Caco-2 (cell line): Measurements from ENCODE around the gene GNPAT. TPM values are rescaled to one million over a fixed set of nuclear protein-coding genes. Genes with fewer than 3 reads are reported as not detected.

ENCODE experiments used
- BruUV-seq: library from RNA; stranded (reverse); fragments of 400-500 nt; replicated peaks from 2 replicates; lab custom pipeline; 2021; lab: Mats Ljungman, UMichigan
- CTCF ChIA-PET: fragments of 300-600 bp; sonication (Branson Sonifier 250); formaldehyde crosslinking; loops from one replicate; lab custom pipeline; 2022; ENCODE audit warnings: antibody characterized with exemption; lab: Charles Lee
- POLR2A ChIA-PET: fragments of 300-600 bp; sonication (Branson Sonifier 250); formaldehyde crosslinking; loops from one replicate; lab custom pipeline; 2022; ENCODE audit warnings: antibody characterized with exemption; lab: Charles Lee
- DNase-seq, 2 experiments: peaks; one replicate each; pipeline versions ENCODE4 v3.0.0 to v3.0.0-alpha.2; 2020 to 2022
- H3K27me3 ChIP-seq: replicated peaks from 2 replicates; pipeline ENCODE4 v1.6.0; 2011; ENCODE audit warnings: low read length; ENCODE audit not compliant: control insufficient read depth, insufficient read depth
- H3K36me3 ChIP-seq: 2 replicates; pipeline ENCODE4 v1.5.1; 2011; ENCODE audit warnings: low read length; ENCODE audit not compliant: control insufficient read depth, insufficient read depth
- H3K4me1 ChIP-seq: fragments of 250-450 bp; sonication (Bioruptor Pico); 2 replicates; pipeline ENCODE4 v1.5.1; 2020; ENCODE audit warnings: mild to moderate bottlenecking
- H3K4me3 ChIP-seq: 2 replicates; pipeline ENCODE4 v1.5.1; 2011; ENCODE audit warnings: low read depth, mild to moderate bottlenecking, control low read depth, low read length
- H3K9me3 ChIP-seq: fragments of 250-450 bp; sonication (Bioruptor Pico); 2 replicates; pipeline ENCODE4 v1.5.1; 2020; ENCODE audit warnings: mild to moderate bottlenecking, moderate library complexity
- H3K27ac Mint-ChIP-seq: one replicate; pipeline ENCODE4 v1.8.0; 2022; ENCODE audit warnings: mixed read lengths; ENCODE audit not compliant: unreplicated experiment
- H3K27me3 Mint-ChIP-seq: one replicate; pipeline ENCODE4 v1.8.0; 2022; ENCODE audit warnings: mixed read lengths; ENCODE audit not compliant: insufficient read depth, unreplicated experiment
- H3K36me3 Mint-ChIP-seq: one replicate; pipeline ENCODE4 v1.8.0; 2022; ENCODE audit warnings: mild to moderate bottlenecking, mixed read lengths; ENCODE audit not compliant: insufficient read depth, unreplicated experiment
- H3K4me1 Mint-ChIP-seq: one replicate; pipeline ENCODE4 v1.8.0; 2022; ENCODE audit warnings: low read depth, mixed read lengths; ENCODE audit not compliant: unreplicated experiment
- H3K4me3 Mint-ChIP-seq: one replicate; pipeline ENCODE4 v1.8.0; 2022; ENCODE audit warnings: mild to moderate bottlenecking, moderate library complexity, mixed read lengths; ENCODE audit not compliant: unreplicated experiment
- H3K9me3 Mint-ChIP-seq: one replicate; pipeline ENCODE4 v1.8.0; 2022; ENCODE audit warnings: mixed read lengths; ENCODE audit not compliant: unreplicated experiment
- intact Hi-C: fragments of 100-400 bp; cut with micrococcal nuclease; formaldehyde crosslinking; loops from one replicate; pipeline ENCODE4 v1.10.0; 2022; ENCODE audit not compliant: unreplicated experiment
- total RNA-seq: library from RNA; stranded (reverse); gene quantifications from 2 replicates; pipeline ENCODE4 v1.2.3, GENCODE V29; 2022
- TF ChIP-seq, protein P1 (sequence below), 2 experiments: fragments of 200-600 bp in 1 of 2; IDR thresholded peaks; 1 replicate in 1 of 2; 2 replicates in 1 of 2; pipeline versions ENCODE4 v1.5.1 to v1.8.0; 2011 to 2022; ENCODE audit warnings: antibody characterized with exemption in 1 of 2, control low read depth in 1 of 2, inconsistent platforms in 1 of 2, low read depth in 1 of 2, low read length in 1 of 2, mild to moderate bottlenecking in 1 of 2, moderate library complexity in 1 of 2; ENCODE audit not compliant: insufficient read depth in 1 of 2, severe bottlenecking in 1 of 2, unreplicated experiment in 1 of 2

The GNPAT gene
- total RNA-seq, 1 experiment from 2014 or later, result 64.4 TPM

DNA sequence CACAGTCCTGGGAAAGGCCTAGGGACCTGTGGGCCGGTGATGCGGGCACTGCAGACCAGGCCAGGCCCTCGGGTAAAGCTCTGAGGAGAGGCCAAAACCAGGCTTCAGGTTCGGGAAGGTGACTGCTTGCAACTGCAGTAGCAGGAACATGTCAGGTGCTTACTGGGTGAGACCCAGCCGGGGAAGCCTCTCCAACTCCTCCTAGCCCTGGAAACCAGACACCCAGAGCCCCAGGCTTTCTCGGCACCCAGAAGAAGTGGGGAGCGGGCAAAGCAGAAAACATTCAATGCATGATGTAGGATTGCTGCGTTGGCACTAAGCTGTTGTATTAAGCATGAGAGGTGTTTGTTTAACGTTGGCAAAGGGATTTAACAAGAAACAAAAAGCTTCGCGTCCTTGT is 20.2 kb upstream of the GNPAT start:
- H3K4me1 Mint-ChIP-seq, result peaks cover 38% of the 10 kb centered on the region
- Histone ChIP-seq H3K9me3 (no peaks in the 10 kb centered on the region), H3K27me3 (no peaks in the 10 kb centered on the region), H3K4me3 (no peak overlapping the region), H3K36me3 (no peaks in the 10 kb centered on the region; the same call in 1 of the 2 replicates), H3K4me1 (peaks cover 50% of the 10 kb centered on the region)
- POLR2A ChIA-PET, result interaction anchor here (1.9 kb wide), 1 partner anchor 13 kb away, joined by 9 read pairs; no protein-coding TSS in a partner anchor
- no peaks in the 10 kb centered on the region for H3K27me3 Mint-ChIP-seq
- TF ChIP-seq, protein P1, sequence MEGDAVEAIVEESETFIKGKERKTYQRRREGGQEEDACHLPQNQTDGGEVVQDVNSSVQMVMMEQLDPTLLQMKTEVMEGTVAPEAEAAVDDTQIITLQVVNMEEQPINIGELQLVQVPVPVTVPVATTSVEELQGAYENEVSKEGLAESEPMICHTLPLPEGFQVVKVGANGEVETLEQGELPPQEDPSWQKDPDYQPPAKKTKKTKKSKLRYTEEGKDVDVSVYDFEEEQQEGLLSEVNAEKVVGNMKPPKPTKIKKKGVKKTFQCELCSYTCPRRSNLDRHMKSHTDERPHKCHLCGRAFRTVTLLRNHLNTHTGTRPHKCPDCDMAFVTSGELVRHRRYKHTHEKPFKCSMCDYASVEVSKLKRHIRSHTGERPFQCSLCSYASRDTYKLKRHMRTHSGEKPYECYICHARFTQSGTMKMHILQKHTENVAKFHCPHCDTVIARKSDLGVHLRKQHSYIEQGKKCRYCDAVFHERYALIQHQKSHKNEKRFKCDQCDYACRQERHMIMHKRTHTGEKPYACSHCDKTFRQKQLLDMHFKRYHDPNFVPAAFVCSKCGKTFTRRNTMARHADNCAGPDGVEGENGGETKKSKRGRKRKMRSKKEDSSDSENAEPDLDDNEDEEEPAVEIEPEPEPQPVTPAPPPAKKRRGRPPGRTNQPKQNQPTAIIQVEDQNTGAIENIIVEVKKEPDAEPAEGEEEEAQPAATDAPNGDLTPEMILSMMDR (IDR thresholded peaks at IDR 0.05; ENCODE audit: insufficient read depth in 1 of 2, low read depth in 1 of 2, low read length in 1 of 2, severe bottlenecking in 1 of 2, unreplicated experiment in 1 of 2), result no peak
- H3K9me3 Mint-ChIP-seq, result no peaks in the 10 kb centered on the region
- no TSS peak for BruUV-seq
- peaks cover 39% of the 10 kb centered on the region for H3K36me3 Mint-ChIP-seq
- no peak for DNase-seq
- intact Hi-C loops, result no loop called here
- CTCF ChIA-PET, result interaction anchor here (1.5 kb wide), 1 partner anchor 13 kb away, joined by 9 read pairs; no protein-coding TSS in a partner anchor
- H3K4me3 Mint-ChIP-seq, result no peak overlapping the region
- H3K27ac Mint-ChIP-seq, result peak overlapping the region; percentile 95

DNA sequence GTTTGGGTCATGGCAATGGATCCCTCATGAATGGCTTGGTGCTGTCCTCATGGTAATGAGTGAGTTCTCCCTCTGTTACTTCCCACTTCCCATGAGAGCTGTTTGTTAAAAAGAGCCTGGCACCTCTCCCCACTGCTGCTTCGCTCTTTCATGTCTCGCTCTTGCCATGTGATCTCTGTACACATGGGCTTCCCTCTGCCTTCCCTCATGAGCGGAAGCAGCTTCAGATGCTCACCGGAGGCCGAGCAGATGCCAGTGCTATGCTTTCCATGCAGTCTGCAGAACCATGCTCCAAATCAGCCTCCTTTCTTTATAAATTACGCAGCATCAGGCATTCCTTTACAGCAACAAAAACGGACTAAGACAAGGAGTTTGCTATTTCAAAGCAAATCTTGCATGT is 14.9 kb upstream of the GNPAT start:
- H3K27me3 ChIP-seq, result no peaks in the 10 kb centered on the region
- H3K4me3 Mint-ChIP-seq, result no peak overlapping the region
- H3K4me1 Mint-ChIP-seq, result peaks cover 11% of the 10 kb centered on the region
- no peak for DNase-seq
- intact Hi-C loops, result no loop called here
- H3K36me3 ChIP-seq, result peaks cover 5% of the 10 kb centered on the region
- peaks cover 72% of the 10 kb centered on the region for H3K36me3 Mint-ChIP-seq
- BruUV-seq, result no TSS peak
- peaks cover 4% of the 10 kb centered on the region; the same call in 1 of the 2 replicates for H3K4me1 ChIP-seq
- CTCF ChIA-PET, result no interaction called here
- H3K9me3 ChIP-seq, result no peaks in the 10 kb centered on the region
- POLR2A ChIA-PET, result no interaction called here
- no peak overlapping the region for H3K27ac Mint-ChIP-seq
- H3K4me3 ChIP-seq, result no peak overlapping the region
- H3K27me3 Mint-ChIP-seq, result no peaks in the 10 kb centered on the region
- TF ChIP-seq, protein P1 (IDR thresholded peaks at IDR 0.05; ENCODE audit: insufficient read depth in 1 of 2, low read depth in 1 of 2, low read length in 1 of 2, severe bottlenecking in 1 of 2, unreplicated experiment in 1 of 2), result no peak
- H3K9me3 Mint-ChIP-seq, result no peaks in the 10 kb centered on the region

DNA sequence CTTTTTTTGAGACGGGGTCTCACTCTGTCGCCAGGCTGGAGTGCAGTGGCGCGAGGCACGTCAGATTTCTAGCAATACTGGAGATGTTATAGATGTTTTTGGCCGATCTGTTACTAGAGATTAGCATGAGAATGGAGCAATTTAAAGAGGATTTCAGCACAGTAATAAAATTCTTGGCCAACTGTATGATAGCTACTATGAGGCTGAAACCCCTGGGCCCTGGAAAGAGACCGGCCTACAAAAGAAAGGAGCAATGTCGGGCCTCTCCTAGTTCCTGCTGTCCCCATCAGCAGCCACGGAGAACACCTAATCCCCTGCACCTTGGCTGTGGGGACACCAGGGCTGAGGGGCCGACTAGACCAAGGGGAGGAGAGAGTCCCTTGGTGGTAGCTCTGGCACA is 9.5 kb upstream of the GNPAT start:
- Mint-ChIP-seq H3K27me3 (no peaks in the 10 kb centered on the region), H3K4me3 (no peak overlapping the region), H3K27ac (peak overlapping the region; percentile 96), H3K4me1 (peaks cover 40% of the 10 kb centered on the region), H3K36me3 (peaks cover 70% of the 10 kb centered on the region), H3K9me3 (no peaks in the 10 kb centered on the region)
- CTCF ChIA-PET, result no interaction called here
- H3K4me3 ChIP-seq, result no peak overlapping the region
- BruUV-seq, result no TSS peak
- H3K9me3 ChIP-seq, result no peaks in the 10 kb centered on the region
- no peak for DNase-seq
- TF ChIP-seq, protein P1 (IDR thresholded peaks at IDR 0.05; ENCODE audit: insufficient read depth in 1 of 2, low read depth in 1 of 2, low read length in 1 of 2, severe bottlenecking in 1 of 2, unreplicated experiment in 1 of 2), result no peak
- peaks cover 50% of the 10 kb centered on the region for H3K4me1 ChIP-seq
- intact Hi-C loops, result no loop called here
- H3K36me3 ChIP-seq, result peaks cover 3% of the 10 kb centered on the region
- no peaks in the 10 kb centered on the region for H3K27me3 ChIP-seq
- POLR2A ChIA-PET, result no interaction called here
